ENCODE measurements around the gene AMDHD2.

AMDHD2 gene

DNA sequence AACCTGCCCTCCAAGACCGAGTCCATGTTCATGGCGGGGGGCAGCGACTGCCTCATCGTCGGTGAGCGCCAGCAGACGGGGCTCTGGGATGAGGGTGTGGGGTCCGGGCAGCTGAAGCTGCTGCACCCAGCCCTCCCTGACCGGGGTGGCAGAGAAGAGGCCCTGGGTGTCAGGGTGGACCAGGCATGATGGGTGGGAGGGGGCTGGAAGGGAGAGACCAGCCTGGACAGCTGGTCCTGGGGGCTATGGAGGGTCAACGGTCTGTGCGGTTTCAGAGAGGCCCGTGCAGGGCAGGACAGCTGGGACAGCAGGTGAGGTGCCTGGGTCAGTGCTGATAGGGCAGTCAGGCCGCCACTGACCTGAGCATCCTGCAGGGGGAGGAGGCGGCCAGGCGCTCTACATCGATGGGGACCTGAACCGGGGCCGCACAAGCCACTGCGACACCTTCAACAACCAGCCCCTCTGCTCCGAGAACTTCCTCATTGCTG is 19.7 kb upstream of the AMDHD2 start:
- DNase-seq = no peak

- DNase-seq = peak; percentile 65
Observed at GRCh38 chr16:2500918-2501750, 19.0 kb upstream of the AMDHD2 start.

DNA sequence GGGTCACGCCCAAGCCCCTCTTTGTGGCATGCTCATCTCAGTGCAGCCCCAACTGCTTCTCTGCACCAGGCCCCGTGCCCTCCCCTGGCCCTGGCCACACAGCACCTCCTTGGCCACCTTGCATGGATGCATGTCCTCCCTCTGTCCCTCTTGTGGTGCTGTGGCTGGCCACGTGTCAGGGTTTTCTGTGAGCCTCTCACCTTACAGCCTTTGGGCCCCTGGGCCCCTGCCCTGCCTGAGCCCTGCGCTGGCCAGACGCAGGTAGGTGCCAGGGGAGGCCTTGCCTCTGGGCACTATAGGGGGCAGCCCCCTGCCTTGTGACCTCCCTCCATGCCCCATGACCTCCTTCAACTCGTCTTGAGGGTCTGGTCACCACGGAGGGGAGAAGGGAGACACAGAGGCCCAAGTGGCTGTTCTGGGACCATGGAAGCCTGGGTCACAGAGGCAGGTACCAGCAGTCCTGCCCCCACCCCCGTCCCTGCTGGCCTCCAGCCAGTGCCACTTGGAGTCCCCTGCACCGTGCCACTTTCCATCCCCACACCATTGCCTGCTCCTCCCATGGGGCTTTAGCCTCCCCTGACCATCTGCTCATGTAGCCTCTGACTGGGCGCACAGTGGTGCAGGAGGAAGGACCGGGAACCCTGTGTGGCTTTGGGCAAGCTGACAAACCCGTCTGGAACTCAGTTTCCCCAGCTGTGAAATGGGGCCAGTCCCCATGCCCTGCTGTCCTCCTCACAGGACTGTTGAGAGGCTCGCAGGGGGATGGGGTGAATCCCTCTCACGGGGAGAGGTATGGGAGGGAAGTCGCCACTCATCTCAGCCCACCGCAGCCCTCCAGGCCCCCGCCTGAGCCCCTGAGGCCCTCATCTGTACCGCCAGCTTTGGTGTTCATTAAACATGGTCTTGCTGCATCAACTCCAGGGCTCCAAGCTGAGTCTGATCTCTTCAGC is 17.9 kb upstream of the AMDHD2 start:
- DNase-seq = no peak

DNA sequence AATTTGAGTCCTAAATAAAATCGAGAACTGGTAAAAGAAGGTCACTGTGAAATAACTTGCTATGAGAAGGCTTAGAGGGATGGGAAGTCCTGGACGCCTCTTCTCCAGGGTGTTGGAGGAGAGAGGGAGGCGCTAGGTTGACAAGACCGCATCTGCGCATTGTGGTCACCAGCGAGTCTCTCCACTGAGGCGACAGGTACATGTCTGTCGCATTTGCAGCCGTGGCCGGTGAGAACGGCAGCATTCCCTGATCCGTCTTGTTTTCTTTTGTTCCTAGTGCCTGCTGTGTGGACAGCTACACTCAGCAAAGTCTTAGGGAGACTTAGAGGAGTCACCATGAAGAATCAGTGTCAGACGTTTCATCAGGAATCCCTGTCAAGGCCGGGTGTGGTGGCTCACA is 14.5 kb upstream of the AMDHD2 start:
- no peak for DNase-seq

DNA sequence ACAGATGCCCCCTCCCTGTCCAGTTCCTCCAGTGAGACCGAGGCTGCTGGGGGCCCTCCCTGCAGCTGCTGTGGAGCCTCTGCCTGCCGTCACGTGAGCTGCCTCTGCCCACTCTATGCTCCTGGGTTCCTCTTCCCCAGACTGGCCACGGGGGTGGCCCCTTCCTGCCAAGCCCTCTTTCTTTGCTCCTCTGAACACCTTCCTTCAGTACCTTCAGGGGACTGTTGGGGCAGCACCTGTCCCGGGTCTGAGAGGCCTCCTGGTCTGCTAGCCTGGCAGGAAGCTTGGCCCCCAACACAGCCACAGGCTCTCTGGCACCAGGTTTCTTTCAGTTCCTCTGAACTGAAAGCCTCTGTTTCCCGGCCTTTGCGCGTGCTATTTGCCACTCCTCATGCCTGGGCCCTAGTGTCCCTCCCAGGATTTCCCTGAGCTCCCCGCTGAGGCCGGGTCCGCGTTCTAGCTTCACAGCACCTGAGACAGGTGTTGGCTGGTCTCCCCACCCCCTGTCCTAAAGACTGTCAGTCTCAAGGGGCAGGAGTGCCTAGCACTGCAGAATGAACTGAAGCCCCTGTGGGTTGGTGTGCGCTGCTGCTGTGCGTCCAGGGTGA is 13.0 kb upstream of the AMDHD2 start:
- no peak for DNase-seq

- no peak for DNase-seq
Observed at GRCh38 chr16:2507665-2508064, 12.5 kb upstream of the AMDHD2 start.

GRCh38 chr16:2508722-2509400 is 11.3 kb upstream of the AMDHD2 start:
- DNase-seq = no peak

DNA sequence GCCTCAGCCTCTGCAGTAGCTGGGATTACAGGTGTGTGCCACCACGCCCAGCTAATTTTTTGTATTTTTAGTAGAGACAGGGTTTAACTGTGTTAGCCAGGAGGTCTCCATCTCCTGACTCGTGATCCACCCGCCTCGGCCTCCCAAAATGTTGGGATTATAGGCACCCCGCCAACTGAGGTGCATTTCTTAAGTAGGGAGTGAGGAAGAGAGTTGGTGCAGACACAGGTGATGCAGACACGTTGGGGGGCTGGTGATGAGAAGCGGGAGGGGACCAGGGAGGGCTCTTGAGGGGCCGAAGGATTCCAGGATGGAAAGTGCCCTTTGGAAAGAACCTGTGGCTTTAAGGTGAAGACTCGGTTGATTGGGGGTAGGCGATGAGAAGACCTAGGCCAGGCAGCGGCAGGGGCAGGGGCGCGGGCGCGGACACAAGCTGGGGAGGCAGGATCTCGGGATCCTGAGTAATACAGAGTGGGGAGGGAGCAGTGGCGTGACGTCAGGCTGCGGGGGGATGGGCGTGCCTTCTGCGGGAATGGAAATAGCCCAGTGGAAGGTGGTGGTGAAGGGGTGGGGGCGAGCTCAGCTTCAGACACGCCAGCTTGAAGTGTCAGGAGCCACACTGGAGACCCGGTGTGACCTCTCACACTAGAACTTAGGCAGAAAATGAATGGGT is 8.9 kb upstream of the AMDHD2 start:
- no peak for DNase-seq

DNA sequence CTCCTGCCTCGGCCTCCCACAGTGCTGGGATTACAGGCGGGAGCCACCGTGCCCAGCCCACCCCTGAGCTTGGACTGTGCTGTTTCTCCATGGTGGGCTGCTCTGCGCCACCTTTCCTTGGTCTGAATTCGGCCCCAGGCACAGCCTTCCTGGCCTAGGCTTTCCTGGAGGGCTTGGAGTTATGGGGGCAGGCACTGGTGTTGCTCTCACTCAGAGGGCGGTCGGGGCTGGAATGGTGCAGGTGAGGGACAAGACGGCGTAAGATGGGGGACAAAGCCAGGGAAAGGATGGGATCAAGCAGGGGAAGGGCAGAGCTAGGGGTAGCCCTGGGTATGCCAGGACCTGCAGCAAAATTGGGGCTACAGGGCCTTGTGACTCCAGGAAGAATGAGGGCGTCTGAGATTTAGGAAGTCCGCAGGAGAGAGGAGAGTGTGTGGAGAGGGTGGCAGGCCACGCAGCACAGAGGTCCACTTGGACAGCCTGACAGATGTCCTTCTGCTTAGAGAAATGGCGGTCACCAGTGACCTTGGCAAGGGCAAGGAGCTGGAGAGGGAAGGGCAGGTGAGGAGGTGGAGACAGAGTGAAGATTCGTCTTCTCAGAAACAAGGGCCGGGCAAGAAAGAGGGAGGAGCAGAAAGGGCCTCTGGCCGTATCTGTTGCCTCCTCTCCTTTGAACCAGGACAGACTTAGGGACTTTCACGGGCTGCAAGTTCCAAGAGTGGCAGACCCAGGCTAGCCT is 8.0 kb upstream of the AMDHD2 start:
- DNase-seq = no peak

DNA sequence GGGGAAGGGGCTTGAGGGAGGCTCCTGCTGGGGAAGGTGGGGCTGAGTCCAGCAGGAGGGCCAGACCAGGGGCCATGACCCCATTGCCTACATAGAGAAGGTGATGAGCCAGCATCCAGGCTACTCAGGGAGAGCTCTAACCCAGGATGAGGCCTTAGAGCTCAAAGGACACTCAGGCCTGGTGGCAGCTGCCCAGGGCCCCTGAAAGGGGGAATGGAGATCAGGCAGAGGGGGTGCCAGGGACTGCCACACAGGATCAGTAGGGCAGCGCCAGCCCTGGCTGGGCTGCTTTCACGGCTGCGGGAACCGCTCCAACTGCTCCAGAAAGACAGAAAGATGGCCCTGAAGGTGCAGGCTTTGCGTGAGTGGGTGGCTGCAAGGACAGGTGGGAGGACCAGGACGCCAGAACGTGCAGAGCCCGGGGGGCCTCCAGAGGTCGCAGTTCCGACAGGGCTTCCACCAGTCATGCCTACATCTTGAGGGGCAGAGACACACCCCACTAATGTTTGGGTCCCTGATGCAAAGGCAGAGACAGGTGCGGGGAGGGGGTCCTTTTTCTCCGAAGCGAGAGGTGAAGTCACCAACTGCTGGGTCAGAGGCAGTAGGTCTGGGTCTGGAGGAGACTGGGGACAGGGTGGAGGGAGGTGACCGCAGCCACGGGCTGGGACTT is 7.3 kb upstream of the AMDHD2 start:
- DNase-seq = no peak

GRCh38 chr16:2513405-2514332 is 6.5 kb upstream of the AMDHD2 start, which contains the start of gene ATP6V0C:
Gene ATP6V0C (plus strand): TSS chr16:2513952. CDS start chr16:2514104, 152 bp downstream.
- peak; percentile 55 for DNase-seq

GRCh38 chr16:2514333-2515179 is 5.6 kb upstream of the AMDHD2 start:
- DNase-seq = no peak

DNA sequence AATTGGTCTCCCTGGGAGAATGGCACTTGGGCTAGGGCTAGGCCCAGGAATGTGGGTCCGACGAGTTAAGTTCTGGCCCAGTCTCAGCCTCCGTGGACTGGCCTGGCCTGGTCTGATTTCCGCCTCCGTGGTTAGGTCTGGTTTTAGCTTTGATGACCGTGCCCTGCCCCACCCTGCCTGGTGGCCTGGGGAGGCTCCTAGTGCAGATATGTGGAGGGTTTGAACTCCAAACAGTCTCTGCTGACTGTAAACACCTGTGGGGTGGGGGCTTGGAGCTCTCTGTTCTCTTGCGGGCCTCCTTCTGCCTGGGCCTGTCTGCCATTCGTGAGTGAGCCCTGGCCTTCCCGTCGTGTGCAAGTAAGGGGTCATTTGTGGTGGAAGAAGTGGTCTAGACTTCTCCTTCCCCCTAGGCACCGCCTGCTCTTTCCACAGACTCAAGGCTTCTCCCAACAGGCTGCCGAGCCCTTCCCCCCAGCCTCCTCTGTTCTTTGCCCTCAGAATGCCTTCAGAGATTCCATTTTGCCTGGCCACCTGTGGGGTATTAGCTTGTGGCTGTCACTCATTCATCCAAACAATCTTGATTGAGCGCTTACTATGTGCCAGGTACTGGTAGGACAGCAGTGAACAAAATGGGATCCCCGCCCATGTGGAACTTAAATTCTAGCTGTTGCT is 4.9 kb upstream of the AMDHD2 start:
- DNase-seq = no peak

- DNase-seq = no peak
Observed at GRCh38 chr16:2516391-2517240, 3.6 kb upstream of the AMDHD2 start.

DNA sequence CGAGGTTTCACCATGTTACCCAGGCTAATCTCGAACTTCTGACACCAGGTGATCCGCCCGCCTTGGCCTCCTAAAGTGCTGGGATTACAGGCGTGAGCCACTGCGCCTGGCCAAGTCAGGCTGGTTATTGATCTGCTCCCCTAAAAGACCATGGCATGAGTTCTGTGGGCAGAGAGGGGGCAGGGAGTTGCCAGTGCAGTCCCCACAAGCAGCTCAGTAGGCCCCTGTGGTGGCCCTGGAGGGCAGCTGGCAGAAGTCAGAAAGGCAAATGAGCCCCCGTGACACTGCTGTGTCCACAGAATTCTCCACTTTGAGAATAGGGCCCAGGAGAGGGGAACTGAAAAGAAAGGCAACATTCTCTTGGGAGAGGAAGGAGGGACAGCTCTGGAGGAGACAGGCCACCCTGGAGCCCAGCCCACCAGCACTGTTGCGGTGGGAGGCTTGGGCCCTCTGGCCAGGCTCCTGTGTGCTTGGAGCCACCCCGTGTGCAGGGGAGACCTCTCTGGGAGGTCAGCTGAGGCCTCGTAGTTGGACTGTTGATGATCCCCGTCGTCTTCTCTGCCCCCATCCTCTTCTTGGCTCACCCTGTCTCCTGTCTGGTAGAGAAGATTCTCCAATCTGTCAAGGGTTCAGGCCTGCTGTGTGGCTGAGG is 2.1 kb upstream of the AMDHD2 start:
- no peak for DNase-seq
